Central memory CD4-positive, alpha-beta T cell (primary cell): ENCODE measurements around the gene PLOD2.
"Not testable (repeated sequence)": the region's sequence is repeated elsewhere in the genome, so short reads cannot be mapped to it uniquely, and the experiment has no call there.

Experiments
- DNase-seq: peaks from one replicate; pipeline ENCODE4 v3.0.0; 2022

PLOD2 gene

DNA sequence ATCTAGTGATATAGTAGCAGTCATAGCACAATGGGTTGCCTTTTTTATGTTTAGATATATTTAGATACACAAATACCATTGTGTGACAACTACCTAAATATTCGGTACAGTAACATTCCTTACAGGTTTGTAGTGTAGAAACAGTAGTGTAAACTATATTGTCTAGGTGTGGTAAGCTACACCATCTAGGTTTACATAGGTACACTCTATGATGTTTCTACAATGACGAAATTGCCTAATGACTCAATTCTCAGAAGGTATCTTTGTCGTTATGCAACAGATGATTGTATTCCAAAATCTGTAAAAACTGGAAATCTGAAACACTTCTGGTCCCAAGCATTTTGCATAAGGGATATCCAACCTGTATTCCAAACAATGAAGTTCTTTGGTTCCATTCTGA is 24.3 kb downstream of the PLOD2 start:
- no peak for DNase-seq

DNA sequence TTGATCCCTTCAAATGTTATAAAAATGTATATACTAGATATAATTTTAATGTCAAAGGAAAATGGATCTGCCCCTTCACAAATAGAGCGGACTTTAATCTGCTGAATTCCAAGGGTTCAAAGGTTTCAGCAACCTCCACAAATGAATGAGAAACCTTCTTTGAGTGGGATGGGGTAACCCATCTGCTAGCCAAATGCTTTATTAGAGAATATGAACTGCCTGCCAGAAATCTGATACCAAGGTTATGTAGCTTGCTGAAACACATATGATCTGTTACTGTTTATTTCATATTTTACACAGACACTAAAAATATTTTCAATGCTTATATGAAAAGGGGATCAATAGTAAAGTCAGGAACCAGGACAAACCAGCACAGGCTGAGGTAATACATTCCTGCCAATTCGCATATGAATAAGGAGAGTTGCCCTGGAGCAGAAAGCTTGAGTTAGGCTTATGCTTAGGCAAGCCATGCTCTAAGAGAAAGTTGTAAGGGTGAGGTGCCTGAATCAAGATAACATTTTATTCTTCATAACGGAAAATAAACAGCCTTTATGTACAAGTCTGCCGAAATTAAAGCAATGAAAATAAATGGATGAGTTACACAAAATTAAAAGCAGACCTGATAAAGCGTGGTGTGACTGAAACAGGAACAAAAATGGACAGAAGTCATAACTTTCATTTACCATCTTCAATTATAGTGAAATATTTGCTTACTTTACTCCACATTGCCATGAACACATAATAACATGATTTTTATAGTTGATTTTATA is 26.5 kb downstream of the PLOD2 start:
- no peak for DNase-seq

DNA sequence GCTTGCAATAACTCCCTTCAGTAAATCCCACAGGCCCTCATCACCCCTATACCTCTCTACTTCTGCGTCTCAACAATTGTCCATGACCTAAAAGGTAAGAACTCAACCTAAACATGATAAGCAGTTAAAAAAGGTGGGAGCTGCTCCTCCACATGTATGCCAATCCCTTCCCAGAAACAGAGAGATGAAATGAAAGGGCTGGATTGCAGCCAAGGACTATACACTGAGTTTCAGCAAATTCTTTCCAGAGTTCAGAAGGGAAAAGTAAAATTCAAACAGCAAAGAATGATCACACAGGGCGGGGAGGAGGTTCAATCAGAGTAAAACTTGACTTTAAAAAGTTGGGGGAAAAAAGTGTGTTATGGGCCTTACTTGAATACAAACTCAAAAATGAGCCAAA is 27.5 kb downstream of the PLOD2 start:
- DNase-seq, result no peak

DNA sequence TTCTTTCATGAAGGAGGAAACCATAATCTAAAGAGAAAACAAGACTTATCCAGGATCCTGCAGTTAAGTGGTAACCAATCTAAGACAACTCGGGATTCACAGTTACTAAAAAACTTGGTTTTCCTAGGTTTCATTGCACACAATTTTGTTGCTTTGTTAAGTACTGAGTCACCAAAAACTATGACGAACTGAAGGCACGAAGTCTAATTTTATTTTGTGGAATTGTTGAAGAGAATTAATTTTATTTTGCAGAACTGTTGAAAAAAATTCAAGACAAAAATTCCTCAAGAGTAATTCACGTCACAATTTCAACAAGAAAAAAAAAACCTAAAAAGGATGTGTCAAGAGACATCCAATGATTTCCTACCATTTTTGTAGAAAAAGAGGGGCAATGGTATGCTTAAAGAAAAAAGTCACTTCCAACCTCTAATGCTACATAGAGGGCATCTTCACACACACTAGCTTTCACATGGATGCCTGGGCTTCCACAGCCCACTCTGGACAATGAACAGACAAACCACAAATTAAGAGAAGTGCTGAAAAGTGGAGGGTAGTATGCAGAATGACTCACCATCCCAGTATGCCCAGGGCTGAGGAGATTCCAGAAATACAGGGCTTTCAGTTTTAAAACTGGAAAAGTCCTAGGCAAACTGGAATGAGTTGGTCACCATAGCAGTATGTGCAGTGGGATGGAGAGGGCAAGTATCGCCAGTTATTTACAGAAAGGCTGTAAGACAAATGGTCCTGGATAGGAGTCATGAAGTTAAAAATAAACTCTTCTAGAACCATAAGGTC is 29.2 kb downstream of the PLOD2 start:
- no peak for DNase-seq

DNA sequence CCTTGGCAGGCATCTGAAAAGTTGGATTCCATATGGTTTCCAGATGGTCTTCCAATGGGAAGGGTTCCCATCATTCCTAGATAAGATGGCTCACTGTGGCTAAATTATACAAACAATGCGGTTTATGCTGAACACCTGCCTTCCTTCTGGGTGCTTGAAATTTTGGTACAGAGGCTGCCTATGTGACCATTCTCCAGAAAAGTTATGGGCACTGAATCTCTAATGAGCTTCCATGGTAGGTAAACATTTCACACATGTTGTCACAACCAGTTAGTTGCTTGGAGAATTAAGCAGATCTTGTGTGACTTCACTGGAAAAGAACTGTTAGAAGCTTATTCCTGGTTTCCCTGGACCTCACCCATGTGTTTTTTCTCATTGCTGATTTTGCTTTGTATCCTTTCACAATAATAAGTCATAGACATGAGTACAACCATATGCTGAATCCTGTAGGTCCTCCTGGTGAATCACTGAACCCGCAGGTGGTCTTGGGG is 30.1 kb downstream of the PLOD2 start:
- DNase-seq, result no peak

DNA sequence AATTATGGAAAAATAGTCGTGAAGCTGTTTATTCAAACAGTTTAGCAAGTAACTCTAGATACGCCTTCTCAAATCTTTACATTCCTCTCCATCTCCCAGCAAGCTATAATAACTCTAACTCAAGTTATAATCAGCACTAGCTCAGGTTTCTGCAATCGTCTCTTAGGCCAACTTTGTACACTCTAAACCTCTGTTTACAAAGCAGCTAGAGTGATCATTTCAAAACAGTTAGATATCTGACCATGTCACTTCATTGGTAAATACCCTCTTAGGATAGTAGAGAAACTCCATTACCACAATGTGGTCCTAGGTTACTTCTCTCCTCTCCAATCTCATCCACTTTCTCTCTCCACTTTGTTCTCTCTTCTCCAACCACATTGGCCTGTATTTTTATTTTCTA is 31.2 kb downstream of the PLOD2 start:
- no peak for DNase-seq

DNA sequence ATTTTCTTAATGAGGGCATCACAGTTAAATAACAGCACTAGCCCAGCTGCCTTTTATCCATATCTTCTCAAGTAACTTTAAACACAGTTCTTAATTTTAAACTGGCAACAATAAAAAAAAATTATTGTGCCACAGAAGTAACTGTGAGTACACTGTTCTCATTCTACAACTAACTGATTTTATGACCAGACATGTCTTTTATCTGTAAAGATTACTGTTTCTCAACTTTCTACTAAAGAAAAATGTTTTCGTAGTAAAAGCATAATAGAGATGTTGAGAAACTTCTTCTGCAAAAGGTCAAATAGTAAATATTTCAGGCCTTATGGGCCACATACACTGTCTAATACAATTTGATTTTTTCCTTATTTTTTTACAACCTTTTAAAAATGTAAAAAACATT is 32.0 kb downstream of the PLOD2 start:
- no peak for DNase-seq

DNA sequence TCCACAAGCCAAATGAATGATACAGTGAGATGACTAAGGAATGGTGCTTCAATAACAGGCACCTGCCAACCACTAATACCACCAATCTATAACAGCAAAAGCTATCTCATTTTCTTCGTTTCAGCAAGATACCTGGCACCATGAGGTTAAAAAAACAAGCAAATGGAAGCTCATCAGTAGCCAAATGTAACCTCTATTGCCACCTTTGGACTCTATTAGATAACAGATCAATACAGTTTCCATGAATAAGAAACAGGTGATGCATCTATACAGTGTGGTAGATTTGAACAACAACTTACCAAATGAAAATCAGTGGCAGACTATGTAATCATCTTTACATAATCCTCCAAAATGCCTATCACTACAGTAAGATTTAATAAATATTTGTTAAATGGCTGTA is 32.8 kb downstream of the PLOD2 start:
- DNase-seq, result no peak

DNA sequence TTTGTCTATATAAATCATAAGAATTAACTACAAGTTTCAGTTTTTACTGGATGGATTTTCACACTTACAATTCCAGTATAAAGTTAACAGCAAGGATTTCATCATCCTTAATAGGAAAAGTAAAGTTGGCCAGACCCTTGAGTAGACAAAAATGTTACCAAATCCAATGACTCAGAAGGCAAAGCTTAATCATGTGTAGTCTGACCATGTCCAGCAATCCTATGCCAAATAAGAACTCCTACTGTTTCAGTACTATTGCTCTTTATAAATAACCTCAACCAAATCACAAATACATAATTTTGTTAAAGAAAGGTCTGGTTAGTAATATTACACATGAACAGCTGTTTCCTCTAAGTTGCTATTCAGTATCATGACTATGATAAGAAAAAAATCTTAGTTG is 35.0 kb downstream of the PLOD2 start:
- no peak for DNase-seq

DNA sequence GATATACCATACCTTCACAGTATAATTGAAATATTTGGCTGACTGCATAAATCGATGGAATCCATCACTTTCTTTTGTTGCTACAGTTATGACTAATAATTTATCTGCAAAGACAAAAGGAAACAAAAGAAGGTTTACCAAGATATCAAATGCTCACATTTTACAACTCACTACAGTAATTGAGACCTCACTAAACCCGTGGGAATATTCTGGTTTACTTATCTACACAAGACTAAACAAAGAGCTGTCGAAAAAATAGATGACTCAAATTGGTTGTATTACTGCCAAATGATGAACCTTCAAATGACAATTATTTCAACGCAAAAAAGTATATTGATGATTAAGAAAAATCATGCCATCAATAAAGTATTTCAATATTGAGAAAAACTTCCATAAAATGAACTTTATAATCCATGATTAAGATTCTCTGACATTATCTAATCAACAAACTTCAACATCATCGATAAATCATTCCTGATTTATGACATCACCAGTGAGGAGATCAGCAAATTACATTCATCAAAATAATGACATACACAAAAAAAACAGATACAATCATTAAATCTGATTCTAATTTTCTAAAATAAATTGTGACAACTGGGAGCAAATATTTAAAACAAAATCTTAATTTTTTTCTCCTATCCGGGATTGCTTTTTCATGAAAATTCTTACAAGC is 36.7 kb downstream of the PLOD2 start:
- DNase-seq, result no peak

DNA sequence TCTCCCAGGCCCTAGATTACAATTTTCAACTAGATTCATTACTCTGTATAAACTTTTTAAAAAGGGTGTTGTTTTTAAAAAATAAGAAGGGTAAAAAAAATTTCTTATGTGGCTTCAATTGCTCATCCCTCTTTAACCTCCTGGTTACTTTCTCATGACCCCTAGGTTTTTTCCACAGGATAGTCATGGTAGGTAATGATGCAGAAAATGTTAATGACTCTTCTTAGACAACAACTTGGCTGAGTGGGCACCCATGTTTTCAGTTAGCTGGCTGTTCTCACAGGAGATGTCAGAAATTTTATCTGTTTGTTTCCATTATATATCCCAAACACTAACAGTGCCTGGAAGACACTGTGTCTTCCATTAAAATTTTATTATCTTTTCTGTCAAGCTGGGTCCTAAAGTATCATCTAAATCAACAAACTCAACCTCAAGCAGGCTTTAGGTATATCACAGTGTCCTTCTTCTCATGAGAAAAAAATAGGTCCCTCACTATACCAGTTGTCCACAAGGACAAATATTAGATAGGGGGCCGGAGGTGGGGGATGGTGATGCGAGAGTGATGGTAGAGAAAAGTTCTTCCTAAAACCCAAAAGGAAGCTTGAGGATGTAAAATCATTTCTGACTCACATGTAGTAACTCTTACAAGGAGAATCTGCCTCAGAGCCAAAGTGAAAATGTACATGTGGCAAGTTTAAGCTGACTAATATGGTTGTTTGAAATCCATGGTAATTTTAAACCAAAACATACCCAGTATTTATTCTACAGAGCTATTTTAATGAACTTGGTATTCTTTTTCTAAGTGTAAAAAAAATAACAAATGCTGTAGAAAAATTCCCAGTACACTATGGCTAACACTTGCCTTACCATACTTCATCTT is 43.3 kb downstream of the PLOD2 start:
- DNase-seq, result no peak

DNA sequence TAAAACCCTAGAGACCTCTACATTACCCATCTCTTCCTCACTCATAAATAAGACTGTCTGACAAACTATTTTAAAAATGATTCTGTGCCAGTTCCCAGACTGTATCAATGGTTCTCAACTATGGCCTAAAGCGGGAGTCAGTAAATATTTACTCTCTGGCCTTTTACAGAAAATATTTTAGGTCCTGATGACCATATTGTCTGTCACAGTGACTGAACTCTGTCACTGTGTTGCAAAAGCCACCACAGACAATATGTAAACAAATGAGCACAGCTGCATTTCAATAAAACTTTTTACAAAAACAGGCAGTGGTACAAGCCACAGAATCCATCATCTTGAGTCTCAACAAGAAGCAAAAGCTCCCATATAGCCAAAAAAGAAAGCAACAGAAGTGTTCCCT is 45.4 kb downstream of the PLOD2 start:
- DNase-seq, result no peak

DNA sequence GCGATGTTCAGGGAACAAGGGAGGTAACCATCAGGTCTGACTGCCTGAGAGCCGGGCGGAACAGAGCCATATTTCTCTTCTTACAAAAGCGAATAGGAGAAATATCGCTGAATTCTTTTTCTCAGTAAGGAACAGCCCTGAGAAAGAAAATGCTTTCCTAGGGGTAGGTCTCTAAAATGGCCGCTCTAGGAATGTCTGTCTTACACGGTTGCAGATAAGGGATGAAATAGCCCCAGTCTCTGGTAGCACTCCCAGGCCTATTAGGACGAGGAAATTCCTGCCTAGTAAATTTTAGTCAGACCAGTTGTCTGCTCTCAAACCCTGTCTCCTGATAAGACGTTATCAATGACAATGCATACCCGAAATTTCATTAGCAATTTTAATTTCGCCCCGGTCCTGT is 47.2 kb downstream of the PLOD2 start:
- not testable (repeated sequence) for DNase-seq

DNA sequence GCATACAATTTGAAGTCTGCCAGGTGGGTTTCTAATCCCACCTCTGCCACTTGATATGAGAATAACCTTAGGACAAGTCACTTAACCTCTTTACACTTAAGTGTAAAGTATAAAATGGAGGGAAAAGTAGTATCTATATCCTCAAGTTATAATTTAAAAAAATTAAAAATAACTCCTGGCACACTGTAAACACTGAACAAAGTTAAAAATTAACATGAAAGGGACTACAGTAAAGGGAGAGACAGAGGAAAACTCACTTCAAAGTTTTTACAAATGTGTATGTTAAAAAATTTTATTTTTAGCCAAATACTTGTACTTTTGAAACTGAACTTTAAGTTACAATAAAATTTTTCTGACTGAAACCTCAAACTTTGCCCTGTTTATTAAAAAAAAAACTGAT is 49.6 kb downstream of the PLOD2 start:
- no peak for DNase-seq

DNA sequence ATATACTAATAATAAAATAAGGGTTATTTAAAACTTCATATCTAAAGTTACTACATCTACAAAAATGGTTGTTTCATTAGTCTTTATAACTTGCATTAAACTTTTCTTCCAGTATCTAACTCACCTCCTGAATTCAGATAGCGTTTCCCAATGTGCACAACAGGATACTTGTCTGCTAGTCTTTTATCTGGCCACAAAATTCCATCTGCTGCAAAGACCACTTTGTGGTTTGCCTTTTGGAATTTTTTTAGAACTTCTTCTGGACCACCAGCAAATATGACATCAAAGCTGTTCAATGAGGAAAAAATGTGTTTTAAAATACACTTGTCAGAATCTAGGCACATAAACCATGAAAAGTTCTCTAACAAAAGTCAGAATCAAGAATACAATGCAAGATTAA is 50.8 kb downstream of the PLOD2 start:
- no peak for DNase-seq

DNA sequence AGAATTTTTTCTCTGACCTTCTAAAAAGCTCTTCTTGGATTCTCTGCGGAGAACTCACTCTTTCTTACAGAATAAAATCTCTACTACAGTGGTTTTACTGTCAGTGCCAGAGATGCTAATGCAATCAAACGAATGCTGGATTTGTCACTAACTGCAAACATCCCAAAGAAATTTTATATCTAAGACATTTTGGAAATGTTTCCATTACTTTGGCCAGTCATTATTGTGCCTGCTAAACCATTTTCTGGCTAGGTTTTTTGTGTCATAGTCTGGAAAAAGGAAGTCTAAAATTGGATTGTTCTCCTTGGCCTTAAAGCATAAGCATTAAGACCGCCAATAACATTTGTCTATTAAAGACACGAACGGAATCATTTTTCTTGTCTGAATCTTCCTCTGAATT is 54.0 kb downstream of the PLOD2 start:
- DNase-seq, result no peak

DNA sequence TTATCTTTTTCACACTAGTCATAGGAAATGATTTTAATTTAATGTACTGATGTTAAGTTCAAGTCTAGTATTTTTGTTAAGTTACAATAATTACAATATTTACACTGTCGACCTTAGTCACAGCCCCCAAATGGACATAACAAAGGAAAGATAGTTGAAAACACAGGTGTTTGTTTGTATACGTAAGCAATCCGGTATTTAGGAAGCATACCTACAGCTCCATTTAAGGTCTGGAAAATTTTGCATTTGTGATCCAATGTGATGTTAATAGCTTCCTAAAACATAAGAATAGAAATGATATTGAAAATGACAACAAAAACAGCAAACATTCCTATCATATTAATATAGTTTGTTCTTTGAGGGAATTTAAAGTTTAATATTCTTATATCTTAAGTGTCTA is 56.9 kb downstream of the PLOD2 start:
- no peak for DNase-seq

DNA sequence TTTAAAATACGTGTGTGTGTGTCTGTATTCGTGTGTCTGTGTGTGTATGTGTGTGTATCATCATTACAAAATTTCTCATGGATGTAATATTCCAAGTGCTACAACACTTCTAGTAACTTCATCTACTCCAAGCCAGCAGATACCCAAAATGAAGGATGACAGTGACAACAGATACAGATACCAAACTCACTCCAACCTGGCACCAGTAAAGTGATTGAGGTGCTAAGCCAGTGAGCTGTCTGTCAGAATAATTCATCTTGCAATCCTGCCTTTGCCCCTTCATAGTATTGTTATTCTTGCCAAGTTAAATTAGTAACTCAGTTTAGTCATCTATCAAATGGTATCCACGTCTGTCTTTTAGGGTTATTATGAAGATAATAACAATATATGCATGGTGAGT is 58.1 kb downstream of the PLOD2 start:
- DNase-seq, result no peak

DNA sequence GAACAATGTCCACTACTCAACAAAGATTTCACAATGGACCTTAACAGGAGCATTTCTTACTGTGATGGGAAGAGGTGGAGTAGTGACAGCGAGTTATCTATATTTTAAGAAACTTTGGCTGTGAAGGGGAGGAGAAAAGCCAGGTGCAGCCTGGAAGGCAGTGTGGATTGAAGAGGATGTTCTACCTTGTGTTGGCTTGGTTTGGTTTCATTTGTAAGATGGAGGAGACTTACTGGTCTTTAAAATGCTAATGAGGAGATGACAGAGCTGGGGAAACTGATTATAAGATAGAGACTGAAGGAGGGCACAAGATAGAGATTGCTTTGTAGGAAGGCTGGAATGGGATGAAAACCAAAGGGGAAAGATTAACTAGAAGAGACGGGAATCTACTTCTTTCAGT is 59.4 kb downstream of the PLOD2 start:
- no peak for DNase-seq

DNA sequence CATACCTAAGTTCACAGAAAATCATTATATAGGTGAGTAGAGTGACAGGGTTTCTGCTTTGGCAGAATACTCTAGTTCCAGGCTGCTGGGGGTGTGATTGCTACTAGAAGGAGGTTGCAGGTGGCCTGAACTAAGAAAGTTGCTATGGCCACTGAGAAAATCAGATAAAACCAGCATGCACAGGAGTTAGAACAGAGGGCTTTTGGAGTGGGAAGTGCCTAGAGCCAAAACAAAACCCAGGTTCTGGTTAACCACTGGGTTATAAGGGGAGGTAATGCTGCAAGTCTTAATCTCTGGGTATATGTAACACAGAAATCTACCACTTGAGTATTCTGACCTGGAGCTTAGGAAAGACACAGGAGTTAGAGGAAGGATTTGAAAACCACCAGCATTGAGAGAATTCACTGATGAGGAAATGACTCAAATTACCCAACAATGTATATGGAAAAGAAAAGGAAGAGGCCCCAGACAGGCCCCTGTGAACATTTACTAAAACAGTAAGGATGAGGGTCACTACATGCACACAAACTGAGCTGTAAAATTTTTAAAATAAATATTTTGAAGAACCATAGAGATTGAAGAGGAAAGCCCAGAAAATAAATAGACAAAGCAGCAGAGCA is 60.0 kb downstream of the PLOD2 start:
- no peak for DNase-seq

DNA sequence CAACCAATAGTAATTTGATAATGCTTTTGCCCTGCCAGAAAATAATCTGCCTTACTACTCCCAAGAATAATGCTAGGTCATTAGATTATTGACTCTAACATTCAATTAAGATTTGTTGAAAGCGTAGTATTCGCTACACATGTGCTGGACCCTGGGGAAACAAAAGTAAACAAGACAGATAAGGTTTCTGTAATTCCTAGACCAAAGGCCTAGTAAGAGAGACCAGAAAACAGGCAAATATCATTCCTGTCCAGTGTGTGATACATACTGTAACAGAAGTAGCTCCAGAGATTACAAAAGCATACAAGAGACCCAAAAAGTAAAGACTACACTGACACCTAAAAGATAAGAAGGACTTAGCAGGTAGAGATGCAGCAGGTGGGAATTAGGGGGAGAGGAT is 60.8 kb downstream of the PLOD2 start:
- no peak for DNase-seq

DNA sequence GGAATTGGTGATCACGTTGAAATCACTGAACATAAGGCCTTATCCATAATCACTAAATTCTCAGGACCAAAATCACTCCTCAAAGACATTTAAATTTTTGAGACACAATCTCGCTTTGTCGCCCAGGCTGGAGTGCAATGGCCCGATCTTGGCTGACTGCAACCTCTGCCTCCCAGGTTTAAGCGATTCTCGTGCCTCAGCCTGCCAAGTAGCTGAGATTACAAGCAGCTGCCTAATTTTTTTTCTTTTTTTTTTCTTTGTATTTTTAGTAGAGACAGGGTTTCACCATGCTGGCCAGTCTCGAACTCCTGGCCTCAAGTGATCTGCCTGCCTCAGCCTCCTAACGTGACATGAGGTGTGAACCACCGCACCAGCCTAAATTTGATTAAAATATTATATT is 61.7 kb downstream of the PLOD2 start:
- DNase-seq, result no peak
